CD14-positive monocyte (primary cell): ENCODE data around the gene ALKAL2. TPM values are rescaled to one million over a fixed set of nuclear protein-coding genes. Genes with fewer than 3 reads are reported as not detected.

Experiments used
- DNase-seq, 3 donors: peaks; one replicate each; pipeline ENCODE4 v3.0.0-alpha.2; 2011 to 2022
- H2AFZ ChIP-seq: 2 replicates; pipeline ENCODE4 v1.6.0; 2012; ENCODE audit warnings: mild to moderate bottlenecking, low read depth, low read length, inconsistent platforms; ENCODE audit not compliant: insufficient read depth, poor library complexity, severe bottlenecking
- H3K27ac ChIP-seq, 2 donors: 1 replicate in 1 of 2; 2 replicates in 1 of 2; pipeline ENCODE4 v1.5.1; 2012 to 2013; ENCODE audit warnings: low read length in 2 of 2, control low read depth in 1 of 2, inconsistent platforms in 1 of 2, low read depth in 1 of 2, mild to moderate bottlenecking in 1 of 2
- H3K27me3 ChIP-seq, 2 donors: one replicate each; pipeline versions ENCODE4 v1.6.0 to v1.6.1; 2011 to 2013; ENCODE audit warnings: low read length in 2 of 2; ENCODE audit not compliant: control insufficient read depth in 2 of 2, insufficient read depth in 2 of 2
- H3K36me3 ChIP-seq, 2 donors: replicated peaks in 1 of 2; 1 replicate in 1 of 2; 2 replicates in 1 of 2; pipeline versions ENCODE4 v1.5.1 to v1.6.1; 2012 to 2013; ENCODE audit warnings: low read length in 2 of 2, control low read depth in 1 of 2, inconsistent platforms in 1 of 2, mild to moderate bottlenecking in 1 of 2; ENCODE audit not compliant: insufficient read depth in 2 of 2, control insufficient read depth in 1 of 2
- H3K4me1 ChIP-seq, 2 donors: 1 replicate in 1 of 2; 2 replicates in 1 of 2; pipeline versions ENCODE4 v1.5.1 to v1.6.1; 2012 to 2013; ENCODE audit warnings: low read length in 2 of 2, control low read depth in 1 of 2, inconsistent platforms in 1 of 2, mild to moderate bottlenecking in 1 of 2, moderate library complexity in 1 of 2; ENCODE audit not compliant: insufficient read depth in 2 of 2, control insufficient read depth in 1 of 2
- H3K4me2 ChIP-seq: replicated peaks from 2 replicates; pipeline ENCODE3; 2012; ENCODE audit warnings: low read length, moderate library complexity, mild to moderate bottlenecking; ENCODE audit not compliant: poor library complexity, severe bottlenecking; ENCODE audit errors: extremely low read depth
- H3K4me3 ChIP-seq, 3 experiments: fragments of 200-600 bp in 1 of 3; sonication (generic) in 1 of 3; replicated peaks in 1 of 3; 1 replicate in 2 of 3; 2 replicates in 1 of 3; pipeline ENCODE4 v1.5.1; 2011 to 2013; ENCODE audit warnings: low read length in 3 of 3, mild to moderate bottlenecking in 3 of 3, control low read depth in 2 of 3, low read depth in 2 of 3, inconsistent platforms in 1 of 3, moderate library complexity in 1 of 3
- H3K79me2 ChIP-seq: 2 replicates; pipeline ENCODE4 v1.6.0; 2012; ENCODE audit warnings: mild to moderate bottlenecking, control low read depth, inconsistent platforms, low read length, moderate library complexity; ENCODE audit not compliant: insufficient read depth
- H3K9ac ChIP-seq: 2 replicates; pipeline ENCODE4 v1.6.0; 2017; ENCODE audit warnings: low read length, mild to moderate bottlenecking; ENCODE audit not compliant: insufficient read depth, poor library complexity, severe bottlenecking
- H3K9me3 ChIP-seq, 2 donors: replicated peaks in 1 of 2; 1 replicate in 1 of 2; 2 replicates in 1 of 2; pipeline versions ENCODE4 v1.5.1 to v1.6.1; 2012 to 2013; ENCODE audit warnings: low read length in 2 of 2, control low read depth in 1 of 2; ENCODE audit not compliant: control insufficient read depth in 1 of 2, insufficient read depth in 1 of 2
- H4K20me1 ChIP-seq: 2 replicates; pipeline ENCODE4 v1.6.0; 2012; ENCODE audit warnings: mild to moderate bottlenecking, low read length, control low read depth, moderate library complexity; ENCODE audit not compliant: insufficient read depth
- H3K27ac Mint-ChIP-seq, 7 donors: one replicate each; pipeline ENCODE4 v1.8.0; 2020; ENCODE audit warnings: mild to moderate bottlenecking in 7 of 7, mixed read lengths in 7 of 7, moderate library complexity in 6 of 7, inconsistent platforms in 2 of 7
- H3K27me3 Mint-ChIP-seq, 3 donors: one replicate each; pipeline ENCODE4 v1.8.0; 2021 to 2022; ENCODE audit warnings: low read depth in 3 of 3, mild to moderate bottlenecking in 3 of 3, mixed read lengths in 3 of 3, moderate library complexity in 3 of 3, inconsistent platforms in 1 of 3
- H3K36me3 Mint-ChIP-seq, 2 donors: one replicate each; pipeline ENCODE4 v1.8.0; 2020; ENCODE audit warnings: mixed read lengths in 2 of 2, inconsistent platforms in 1 of 2, mild to moderate bottlenecking in 1 of 2
- H3K4me1 Mint-ChIP-seq: one replicate; pipeline ENCODE4 v1.8.0; 2020; ENCODE audit warnings: mild to moderate bottlenecking, mixed read lengths
- H3K4me3 Mint-ChIP-seq, 2 donors: one replicate each; pipeline ENCODE4 v1.8.0; 2020; ENCODE audit warnings: mild to moderate bottlenecking in 2 of 2, mixed read lengths in 2 of 2, moderate library complexity in 1 of 2
- H3K9me3 Mint-ChIP-seq, 7 donors: one replicate each; pipeline ENCODE4 v1.8.0; 2020 to 2022; ENCODE audit warnings: mixed read lengths in 7 of 7, mild to moderate bottlenecking in 6 of 7, moderate library complexity in 6 of 7, inconsistent platforms in 2 of 7
- CTCF ChIP-seq: fragments of 200-600 bp; IDR thresholded peaks from one replicate; pipeline ENCODE4 v1.8.0; 2022; ENCODE audit warnings: antibody characterized with exemption, mild to moderate bottlenecking
- WGBS: methylation state at CpG from one replicate; pipeline ENCODE4 v1.1.5; 2013; ENCODE audit warnings: missing lambda C conversion rate; ENCODE audit not compliant: insufficient coverage; 5-methylcytosine and 5-hydroxymethylcytosine counted together
- intact Hi-C, 2 donors: fragments of 100-400 bp; cut with micrococcal nuclease; formaldehyde crosslinking; loops; one replicate each; pipeline versions ENCODE4 v1.15.0 to v1.15.1; 2023
- polyA plus RNA-seq, 3 donors: library from polyadenylated mRNA; depleted of rRNA in 1 of 3; unstranded in 2 of 3; stranded (reverse) in 1 of 3; fragments of 300-500 nt in 2 of 3; fragments of >200 nt in 1 of 3; fragmentation: Illumina TruSeq in 2 of 3; gene quantifications; 1 replicate in 2 of 3; 2 replicates in 1 of 3; pipeline ENCODE4 v1.2.3, GENCODE V29; 2012 to 2021

The ALKAL2 gene
- polyA plus RNA-seq, 3 donors: not detected

GRCh38 chr2:322326-322725 is 34.4 kb upstream of the ALKAL2 start:
- Mint-ChIP-seq H3K36me3 (no peaks in the 10 kb centered on the region), H3K9me3 (peaks cover 7 to 15% (median 12%) of the 10 kb centered on the region in 7 donors), H3K4me1 (no peaks in the 10 kb centered on the region), H3K4me3 (no peak overlapping the region), H3K27me3 (peaks cover 0 to 5% (median 0%) of the 10 kb centered on the region in 3 donors), H3K27ac (no peak overlapping the region)
- peaks cover 0 to 9% of the 10 kb centered on the region in 2 donors for H3K9me3 ChIP-seq
- H3K4me3 ChIP-seq: no peak overlapping the region
- no peak for DNase-seq
- intact Hi-C loops: no loop called here
- WGBS: 84% methylated on average over 8 of the region's 10 CpGs
- no peaks in the 10 kb centered on the region for H3K79me2 ChIP-seq
- H3K27ac ChIP-seq: no peak overlapping the region
- H3K4me2 ChIP-seq: no peak overlapping the region
- no peaks in the 10 kb centered on the region for H3K27me3 ChIP-seq
- H4K20me1 ChIP-seq: no peaks in the 10 kb centered on the region
- no peak overlapping the region for H2AFZ ChIP-seq
- H3K9ac ChIP-seq: no peak overlapping the region
- no peak for TF ChIP-seq CTCF
- H3K36me3 ChIP-seq: no peaks in the 10 kb centered on the region
- H3K4me1 ChIP-seq: no peaks in the 10 kb centered on the region

GRCh38 chr2:320561-320960 is 32.7 kb upstream of the ALKAL2 start:
- H3K4me1 ChIP-seq: no peaks in the 10 kb centered on the region
- peaks cover 0 to 9% of the 10 kb centered on the region in 2 donors for H3K9me3 ChIP-seq
- intact Hi-C loops: no loop called here
- H3K36me3 ChIP-seq: no peaks in the 10 kb centered on the region
- H3K9ac ChIP-seq: no peak overlapping the region
- no peak overlapping the region for H3K4me3 ChIP-seq
- TF ChIP-seq CTCF: no peak
- no peaks in the 10 kb centered on the region for H3K79me2 ChIP-seq
- no peaks in the 10 kb centered on the region for H4K20me1 ChIP-seq
- no peaks in the 10 kb centered on the region for H3K36me3 Mint-ChIP-seq
- no peak overlapping the region for H2AFZ ChIP-seq
- H3K27ac ChIP-seq: no peak overlapping the region
- no peak overlapping the region for H3K4me2 ChIP-seq
- no peak overlapping the region for H3K27ac Mint-ChIP-seq
- peaks cover 7 to 13% (median 9%) of the 10 kb centered on the region in 7 donors for H3K9me3 Mint-ChIP-seq
- DNase-seq: no peak
- peaks cover 0 to 5% (median 0%) of the 10 kb centered on the region in 3 donors for H3K27me3 Mint-ChIP-seq
- 100% methylated on average over 1 of the region's 4 CpGs for WGBS
- H3K27me3 ChIP-seq: no peaks in the 10 kb centered on the region
- H3K4me1 Mint-ChIP-seq: no peaks in the 10 kb centered on the region
- H3K4me3 Mint-ChIP-seq: no peak overlapping the region
